K562 (cell line): ENCODE results near the gene SH3D19.

Experiments used
- CTCF ChIP-seq, 3 experiments: IDR thresholded peaks in 2 of 3; conservative IDR thresholded peaks in 1 of 3; 2 replicates each; pipeline ENCODE4 v1.5.1; 2011 to 2012; ENCODE audit warnings: low read length in 3 of 3, mild to moderate bottlenecking in 3 of 3, control low read depth in 2 of 3, improper control_type of control experiment in 1 of 3, inconsistent platforms in 1 of 3, low read depth in 1 of 3, mixed read lengths in 1 of 3, moderate library complexity in 1 of 3; ENCODE audit not compliant: insufficient read depth in 2 of 3
- ELF1 ChIP-seq: fragments of 200-800 bp; sonication (Bioruptor generic); IDR thresholded peaks from 2 replicates; pipeline ENCODE4 v1.6.1; 2016; ENCODE audit warnings: missing genetic modification characterization, missing compliant biosample characterization
- EZH2 ChIP-seq: IDR thresholded peaks from 2 replicates; pipeline ENCODE4 v1.6.1; 2012; ENCODE audit warnings: low read depth, mild to moderate bottlenecking, inconsistent platforms, low read length, borderline replicate concordance
- KLF16 ChIP-seq: IDR thresholded peaks from 2 replicates; pipeline ENCODE4 v1.6.1; 2016; ENCODE audit warnings: antibody characterized with exemption
- L3MBTL2 ChIP-seq: fragments of 450-650 bp; IDR thresholded peaks from 2 replicates; pipeline ENCODE4 v1.6.1; 2016; ENCODE audit warnings: mild to moderate bottlenecking, moderate library complexity
- NCOA2 ChIP-seq, 2 experiments: fragments of 450-650 bp; IDR thresholded peaks; 2 replicates each; pipeline ENCODE4 v1.6.1; 2018; ENCODE audit warnings: mild to moderate bottlenecking in 2 of 2, moderate library complexity in 1 of 2; ENCODE audit not compliant: partially characterized antibody in 2 of 2
- PKNOX1 ChIP-seq: fragments of 450-650 bp; IDR thresholded peaks from 2 replicates; pipeline ENCODE4 v1.6.1; 2016
- POLR2A ChIP-seq: fragments of 450-650 bp; conservative IDR thresholded peaks from 2 replicates; pipeline ENCODE4 v1.6.1; 2016
- SP2 ChIP-seq: IDR thresholded peaks from 2 replicates; pipeline ENCODE4 v1.6.1; 2011; ENCODE audit warnings: mild to moderate bottlenecking, low read depth, low read length, moderate library complexity; ENCODE audit not compliant: poor library complexity, severe bottlenecking; ENCODE audit errors: extremely low read depth
- SRF ChIP-seq, 2 experiments: fragments of 250-450, 450-650 bp in 1 of 2; sonication (Bioruptor Pico) in 1 of 2; sonication (generic) in 1 of 2; formaldehyde crosslinking; IDR thresholded peaks; 2 replicates each; pipeline versions ENCODE4 v1.5.0 to v1.5.1; 2020 to 2022; ENCODE audit warnings: mild to moderate bottlenecking in 1 of 2, missing genetic modification reagents in 1 of 2
- TEAD2 ChIP-seq: fragments of 450-650 bp; IDR thresholded peaks from 2 replicates; pipeline ENCODE4 v1.6.1; 2016; ENCODE audit warnings: missing genetic modification characterization, control low read depth, missing compliant biosample characterization
- ZNF354B ChIP-seq: fragments of 250-450 bp; sonication (Bioruptor Pico); IDR thresholded peaks from 2 replicates; pipeline ENCODE4 v1.4.0; 2020
- ZNF76 ChIP-seq: fragments of 250-450 bp; sonication (Bioruptor Pico); IDR thresholded peaks from 2 replicates; pipeline ENCODE4 v1.4.0; 2020; ENCODE audit warnings: mild to moderate bottlenecking, moderate library complexity, borderline replicate concordance
- TF ChIP-seq, protein P1 (sequence below): fragments of 250-450 bp; sonication (Bioruptor Pico); IDR thresholded peaks from 2 replicates; pipeline ENCODE4 v1.5.0; 2020; ENCODE audit warnings: mild to moderate bottlenecking

GRCh38 chr4:151207868-151208267 is 117.5 kb downstream of the SH3D19 start:
- TF ChIP-seq PKNOX1 (no peak), ELF1 (tag) (no peak), CTCF (IDR thresholded peaks at IDR 0.05 in 2 of 3, conservative IDR thresholded peaks at IDR 0.05 in 1 of 3; ENCODE audit: insufficient read depth in 2 of 3, low read depth in 1 of 3, low read length in 3 of 3) (no peak), ZNF76 (CRISPR knock-in tag) (no peak), EZH2 (no peak), NCOA2 (IDR thresholded peaks at IDR 0.05; ENCODE audit: partially characterized antibody in 2 of 2) (no peak), TEAD2 (no peak), SP2 (no peak), ZNF354B (CRISPR knock-in tag) (no peak), L3MBTL2 (no peak), SRF (CRISPR knock-in tag; IDR thresholded peaks at IDR 0.05) (no peak), KLF16 (no peak), POLR2A (no peak)
- TF ChIP-seq, protein P1, sequence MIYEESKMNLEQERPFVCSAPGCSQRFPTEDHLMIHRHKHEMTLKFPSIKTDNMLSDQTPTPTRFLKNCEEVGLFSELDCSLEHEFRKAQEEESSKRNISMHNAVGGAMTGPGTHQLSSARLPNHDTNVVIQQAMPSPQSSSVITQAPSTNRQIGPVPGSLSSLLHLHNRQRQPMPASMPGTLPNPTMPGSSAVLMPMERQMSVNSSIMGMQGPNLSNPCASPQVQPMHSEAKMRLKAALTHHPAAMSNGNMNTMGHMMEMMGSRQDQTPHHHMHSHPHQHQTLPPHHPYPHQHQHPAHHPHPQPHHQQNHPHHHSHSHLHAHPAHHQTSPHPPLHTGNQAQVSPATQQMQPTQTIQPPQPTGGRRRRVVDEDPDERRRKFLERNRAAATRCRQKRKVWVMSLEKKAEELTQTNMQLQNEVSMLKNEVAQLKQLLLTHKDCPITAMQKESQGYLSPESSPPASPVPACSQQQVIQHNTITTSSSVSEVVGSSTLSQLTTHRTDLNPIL = no peak
